DMS153 treated with DMSO at 0.1 percent for 48 hours (cell line): ENCODE measurements around the gene TUBGCP6.

ENCODE experiments used
- DNase-seq: peaks from one replicate; lab custom pipeline; 2025; ENCODE audit not compliant: unreplicated experiment; lab: John Stamatoyannopoulos, UW

Gene TUBGCP6

GRCh38 chr22:50184004-50184901 is 60.6 kb downstream of the TUBGCP6 start:
- no peak for DNase-seq

- DNase-seq, result no peak
These were observed 61.5 kb downstream of the TUBGCP6 start for GRCh38 chr22:50183141-50183971.

GRCh38 chr22:50182176-50183081 is 62.4 kb downstream of the TUBGCP6 start:
- DNase-seq, result no peak

GRCh38 chr22:50180727-50181521 is 63.9 kb downstream of the TUBGCP6 start:
- DNase-seq, result no peak

GRCh38 chr22:50179937-50180726 is 64.7 kb downstream of the TUBGCP6 start:
- no peak for DNase-seq

GRCh38 chr22:50178871-50179869 is 65.7 kb downstream of the TUBGCP6 start:
- no peak for DNase-seq

- DNase-seq, result no peak
These were observed 66.4 kb downstream of the TUBGCP6 start for GRCh38 chr22:50178471-50178864.

- DNase-seq, result no peak
These were observed 67.0 kb downstream of the TUBGCP6 start for GRCh38 chr22:50177537-50178470.

- DNase-seq, result no peak
These were observed 67.8 kb downstream of the TUBGCP6 start for GRCh38 chr22:50176850-50177536.

- no peak for DNase-seq
These were observed 68.6 kb downstream of the TUBGCP6 start for GRCh38 chr22:50175921-50176849.

- DNase-seq, result no peak
These were observed 69.7 kb downstream of the TUBGCP6 start for GRCh38 chr22:50175191-50175461.

- no peak for DNase-seq
These were observed 70.2 kb downstream of the TUBGCP6 start for GRCh38 chr22:50174382-50175190.

- no peak for DNase-seq
These were observed 70.9 kb downstream of the TUBGCP6 start for GRCh38 chr22:50173983-50174355.

- no peak for DNase-seq
These were observed 71.4 kb downstream of the TUBGCP6 start for GRCh38 chr22:50173311-50173982.
